SK-N-SH (cell line): ENCODE measurements around the gene CERS6.

Experiments
- EZH2phosphoT487 ChIP-seq: fragments of 200-600 bp; sonication (generic); IDR thresholded peaks from 2 replicates; pipeline ENCODE4 v1.6.1; 2017; ENCODE audit warnings: low read depth, mixed run types, mild to moderate bottlenecking, antibody characterized with exemption, moderate library complexity, borderline replicate concordance
- FOXJ3 ChIP-seq: sonication (generic); formaldehyde crosslinking; IDR thresholded peaks from 2 replicates; pipeline ENCODE4 v1.5.1; 2020; ENCODE audit warnings: mild to moderate bottlenecking, missing genetic modification reagents
- NRF1 ChIP-seq: IDR thresholded peaks from 2 replicates; pipeline ENCODE4 v1.6.1; 2012; ENCODE audit warnings: low read depth, mild to moderate bottlenecking, low read length
- YY1 ChIP-seq: IDR thresholded peaks from 2 replicates; pipeline ENCODE4 v1.4.0; 2012; ENCODE audit warnings: low read depth, mild to moderate bottlenecking
- TF ChIP-seq, protein P1 (sequence below): fragments of 200-600 bp; sonication (generic); IDR thresholded peaks from 2 replicates; pipeline ENCODE4 v1.6.1; 2017; ENCODE audit warnings: antibody characterized with exemption, mild to moderate bottlenecking, moderate library complexity

DNA sequence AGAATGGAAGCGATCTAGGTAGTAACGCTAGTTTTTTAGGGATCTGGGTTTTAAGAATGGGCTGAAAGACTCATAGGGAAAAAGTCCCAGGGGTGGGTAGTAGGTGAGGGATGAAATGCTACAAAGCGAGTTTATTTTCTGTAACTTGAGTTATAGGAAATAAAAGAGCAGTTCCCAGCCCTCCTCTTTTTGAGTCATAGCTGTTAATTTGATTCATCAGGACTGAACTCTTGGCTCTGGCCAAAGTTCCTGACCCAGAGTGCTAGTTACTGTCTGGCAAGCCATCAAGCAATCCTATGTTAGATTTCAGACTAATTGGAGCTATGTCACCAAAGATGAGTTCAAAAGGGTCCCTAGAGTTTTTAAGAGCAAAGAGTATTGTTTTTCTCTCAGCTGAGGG lies 328.9 kb downstream of the CERS6 start:
- TF ChIP-seq, protein P1, sequence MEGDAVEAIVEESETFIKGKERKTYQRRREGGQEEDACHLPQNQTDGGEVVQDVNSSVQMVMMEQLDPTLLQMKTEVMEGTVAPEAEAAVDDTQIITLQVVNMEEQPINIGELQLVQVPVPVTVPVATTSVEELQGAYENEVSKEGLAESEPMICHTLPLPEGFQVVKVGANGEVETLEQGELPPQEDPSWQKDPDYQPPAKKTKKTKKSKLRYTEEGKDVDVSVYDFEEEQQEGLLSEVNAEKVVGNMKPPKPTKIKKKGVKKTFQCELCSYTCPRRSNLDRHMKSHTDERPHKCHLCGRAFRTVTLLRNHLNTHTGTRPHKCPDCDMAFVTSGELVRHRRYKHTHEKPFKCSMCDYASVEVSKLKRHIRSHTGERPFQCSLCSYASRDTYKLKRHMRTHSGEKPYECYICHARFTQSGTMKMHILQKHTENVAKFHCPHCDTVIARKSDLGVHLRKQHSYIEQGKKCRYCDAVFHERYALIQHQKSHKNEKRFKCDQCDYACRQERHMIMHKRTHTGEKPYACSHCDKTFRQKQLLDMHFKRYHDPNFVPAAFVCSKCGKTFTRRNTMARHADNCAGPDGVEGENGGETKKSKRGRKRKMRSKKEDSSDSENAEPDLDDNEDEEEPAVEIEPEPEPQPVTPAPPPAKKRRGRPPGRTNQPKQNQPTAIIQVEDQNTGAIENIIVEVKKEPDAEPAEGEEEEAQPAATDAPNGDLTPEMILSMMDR = no peak
- TF ChIP-seq NRF1 (no peak), YY1 (no peak), EZH2phosphoT487 (no peak), FOXJ3 (CRISPR knock-in tag) (no peak)
